GM19043 (cell line): ENCODE data around the gene TOB2.

Experiments
- ATAC-seq: cut with Tn5 transposase; IDR thresholded peaks from one replicate; pipeline ENCODE4 v1.9.1; 2021; ENCODE audit warnings: low read depth; ENCODE audit not compliant: unreplicated experiment

The TOB2 gene

DNA sequence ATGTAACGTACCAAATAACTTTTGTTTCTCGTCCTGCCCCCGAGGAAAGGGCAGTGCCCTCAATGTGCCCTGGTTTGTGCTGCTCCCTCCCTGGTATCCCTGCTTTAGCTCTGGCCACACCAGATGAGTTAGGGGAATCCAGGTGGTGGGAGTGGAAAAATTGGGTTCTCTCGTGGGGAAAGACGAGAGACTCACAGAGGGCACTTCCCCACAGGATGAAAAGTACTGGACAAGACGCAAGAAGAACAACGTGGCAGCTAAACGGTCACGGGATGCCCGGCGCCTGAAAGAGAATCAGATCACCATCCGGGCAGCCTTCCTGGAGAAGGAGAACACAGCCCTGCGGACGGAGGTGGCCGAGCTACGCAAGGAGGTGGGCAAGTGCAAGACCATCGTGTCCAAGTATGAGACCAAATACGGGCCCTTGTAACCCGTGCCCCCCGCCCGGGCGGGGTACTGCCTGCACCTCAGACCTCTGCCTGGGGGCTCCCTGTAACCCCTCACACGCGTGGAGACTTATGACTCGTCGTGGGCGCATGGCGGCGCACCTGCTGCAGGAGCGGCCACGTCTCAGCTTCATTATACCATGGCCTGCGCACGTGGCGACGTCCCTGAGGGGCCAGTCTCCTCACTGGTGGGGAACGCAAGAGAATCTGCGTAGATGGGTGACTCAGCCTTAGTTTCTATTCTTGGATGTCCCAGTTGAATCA is 50.9 kb downstream of the TOB2 start:
- ATAC-seq, result no peak

GRCh38 chr22:41394012-41394356 is 52.6 kb downstream of the TOB2 start:
- ATAC-seq, result no peak

DNA sequence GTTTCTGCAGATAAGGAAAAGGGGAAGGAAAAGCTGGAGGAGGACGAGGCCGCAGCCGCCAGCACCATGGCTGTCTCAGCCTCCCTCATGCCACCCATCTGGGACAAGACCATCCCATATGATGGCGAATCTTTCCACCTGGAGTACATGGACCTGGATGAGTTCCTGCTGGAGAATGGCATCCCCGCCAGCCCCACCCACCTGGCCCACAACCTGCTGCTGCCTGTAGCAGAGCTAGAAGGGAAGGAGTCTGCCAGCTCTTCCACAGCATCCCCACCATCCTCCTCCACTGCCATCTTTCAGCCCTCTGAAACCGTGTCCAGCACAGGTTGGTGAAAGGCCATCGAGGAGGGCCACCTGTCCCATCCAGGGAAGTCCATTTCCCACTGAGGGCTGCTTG is 59.3 kb downstream of the TOB2 start:
- ATAC-seq, result no peak

DNA sequence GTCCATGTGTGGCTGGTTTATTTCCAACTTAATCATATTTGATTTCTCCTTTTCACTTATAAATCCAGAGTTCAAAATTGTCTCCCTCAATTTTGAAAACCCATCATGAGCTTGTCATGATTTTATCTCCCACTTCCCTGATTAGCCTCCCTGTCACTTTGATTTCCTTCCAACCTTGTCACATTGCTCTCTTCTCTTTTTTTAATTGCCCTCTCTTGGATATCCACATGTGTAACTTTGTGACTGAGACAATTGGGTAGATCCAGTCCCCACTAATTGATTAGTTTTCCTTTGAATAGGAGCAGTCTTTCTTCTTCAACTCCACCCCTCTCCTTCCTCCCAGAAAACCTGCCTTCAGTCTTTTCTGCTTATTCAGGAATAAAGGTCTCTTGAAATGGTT is 62.5 kb downstream of the TOB2 start:
- ATAC-seq, result no peak
